ENCODE data around the gene NCAM2.

GRCh38 chr21:21010228-21010627 lies 12.0 kb downstream of the NCAM2 start:
- TF ChIP-seq CTCF (conservative IDR thresholded peaks at IDR 0.05; ENCODE audit: low read depth, low read length) (no peak), RAD21 (IDR thresholded peaks at IDR 0.05; ENCODE audit: low read length) (no peak), POLR2A (IDR thresholded peaks at IDR 0.05; ENCODE audit: low read depth, low read length) (no peak), NFE2L2 (IDR thresholded peaks at IDR 0.05; ENCODE audit: low read depth, low read length) (no peak), CEBPB (IDR thresholded peaks at IDR 0.05; ENCODE audit: low read depth, low read length) (peak; percentile 47; the same call in 1 of the 2 replicates)
- TF ChIP-seq, protein P1, sequence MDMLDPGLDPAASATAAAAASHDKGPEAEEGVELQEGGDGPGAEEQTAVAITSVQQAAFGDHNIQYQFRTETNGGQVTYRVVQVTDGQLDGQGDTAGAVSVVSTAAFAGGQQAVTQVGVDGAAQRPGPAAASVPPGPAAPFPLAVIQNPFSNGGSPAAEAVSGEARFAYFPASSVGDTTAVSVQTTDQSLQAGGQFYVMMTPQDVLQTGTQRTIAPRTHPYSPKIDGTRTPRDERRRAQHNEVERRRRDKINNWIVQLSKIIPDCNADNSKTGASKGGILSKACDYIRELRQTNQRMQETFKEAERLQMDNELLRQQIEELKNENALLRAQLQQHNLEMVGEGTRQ (IDR thresholded peaks at IDR 0.05; ENCODE audit: low read depth, low read length): no peak
